Caki2 (cell line): Measurements from ENCODE around the gene UBA5. TPM values are rescaled to one million over a fixed set of nuclear protein-coding genes. Genes with fewer than 3 reads are reported as not detected.

ENCODE experiments used
- DNase-seq: peaks from one replicate; pipeline ENCODE4 v3.0.0-alpha.2; 2015; ENCODE audit warnings: low read depth
- in situ Hi-C: cut with HindIII; loops from 2 replicates; pipeline ENCODE4 v1.10.0; 2016; ENCODE audit warnings: low sequenced_read_pairs, low pct_unique_long_range_greater_than_20kb, mixed read lengths
- total RNA-seq: library from RNA; depleted of rRNA; stranded (reverse); fragments of >200 nt; shearing (Covaris generic); gene quantifications from 2 replicates; pipeline ENCODE4 v1.2.3, GENCODE V29; 2014; ENCODE audit warnings: low replicate concordance; rRNA removed

UBA5 gene
- total RNA-seq, 1 experiment from 2014 or later, result 10.4 TPM

- no peak for DNase-seq
- in situ Hi-C loops, result no loop called here
Observed at GRCh38 chr3:132694991-132695390, 34.9 kb downstream of the UBA5 start.

- in situ Hi-C loops, result no loop called here
Observed at GRCh38 chr3:132695422-132695821, 35.3 kb downstream of the UBA5 start.

GRCh38 chr3:132703733-132704132 is 43.6 kb downstream of the UBA5 start:
- in situ Hi-C loops, result no loop called here
- DNase-seq, result no peak

More at GRCh38 chr3:132695422-132695821, 35.3 kb downstream of the UBA5 start:
- no peak for DNase-seq

GRCh38 chr3:132709761-132710160 is 49.6 kb downstream of the UBA5 start:
- DNase-seq, result no peak
- in situ Hi-C loops, result no loop called here

- DNase-seq, result no peak
- in situ Hi-C loops, result no loop called here
Observed at GRCh38 chr3:132710311-132710710, 50.2 kb downstream of the UBA5 start.

GRCh38 chr3:132713977-132714727 is 54.0 kb downstream of the UBA5 start:
- DNase-seq, result no peak
- in situ Hi-C loops, result no loop called here

GRCh38 chr3:132716372-132716771 is 56.2 kb downstream of the UBA5 start:
- in situ Hi-C loops, result no loop called here
- no peak for DNase-seq

- DNase-seq, result no peak
- in situ Hi-C loops, result no loop called here
Observed at GRCh38 chr3:132720228-132720627, 60.1 kb downstream of the UBA5 start.

- in situ Hi-C loops, result no loop called here
- no peak for DNase-seq
Observed at GRCh38 chr3:132721479-132722164, 61.5 kb downstream of the UBA5 start.

- in situ Hi-C loops, result no loop called here
- peak; percentile 84 for DNase-seq
Observed at GRCh38 chr3:132722165-132723023, 62.3 kb downstream of the UBA5 start, which contains the start of gene NPHP3. TSS of gene NPHP3 (minus strand) at chr3:132722409. CDS start at chr3:132722355, 54 bp downstream.

GRCh38 chr3:132723024-132723950 is 63.2 kb downstream of the UBA5 start:
- in situ Hi-C loops, result no loop called here
- DNase-seq, result no peak

- DNase-seq, result peak; percentile 36
- in situ Hi-C loops, result no loop called here
Observed at GRCh38 chr3:132726341-132726823, 66.3 kb downstream of the UBA5 start.

Other genes with a start within 250 kb of the UBA5 start
- 12.0 and 18.0 TPM in 2 replicates for gene DNAJC13, start 242.8 kb upstream of the UBA5 start, total RNA-seq
- gene ACKR4, start 63.1 kb upstream of the UBA5 start, total RNA-seq, result not detected in 2 replicates
- gene ACAD11, start 520 bp upstream of the UBA5 start, total RNA-seq, result 6.0 and 9.9 TPM in 2 replicates
- 11.6 and 27.3 TPM in 2 replicates for gene NPHP3, start 62.1 kb downstream of the UBA5 start, total RNA-seq